ENCODE measurements around the gene LPIN2.

The LPIN2 gene

GRCh38 chr18:2981212-2981728 lies 31.7 kb downstream of the LPIN2 start:
- H3K27me3 ChIP-seq (ENCODE audit: control insufficient read depth in 1 of 2, insufficient read depth in 1 of 2, low read length in 2 of 2): no peaks in the 10 kb centered on the region
- no peak overlapping the region for H2BK12ac ChIP-seq (ENCODE audit: low read length in 2 of 2)
- H3K4ac ChIP-seq (ENCODE audit: low read depth in 1 of 2, low read length in 2 of 2): no peak overlapping the region
- H2AFZ ChIP-seq (ENCODE audit: low read depth, low read length): no peak overlapping the region
- peak overlapping the region; percentile 38 for H2BK5ac ChIP-seq (ENCODE audit: low read depth, low read length, poor library complexity, severe bottlenecking)
- peaks cover 29% of the 10 kb centered on the region for H3K4me1 ChIP-seq (ENCODE audit: control insufficient read depth, insufficient read depth, low read depth, low read length)
- H3K18ac ChIP-seq (ENCODE audit: low read depth in 1 of 2, low read length in 2 of 2): peak overlapping the region; percentile 37 to 45
- 0% methylated on average over 2 of the region's 6 CpGs for WGBS
- no peak overlapping the region for H2BK120ac ChIP-seq (ENCODE audit: low read depth, low read length)
- H4K91ac ChIP-seq (ENCODE audit: low read length): no peak overlapping the region
- peak overlapping the region in 1 of 2 experiments; percentile 5 for H3K4me3 ChIP-seq (ENCODE audit: insufficient read depth in 1 of 2, low read depth in 1 of 2, low read length in 2 of 2)
- no peak overlapping the region for H3K23ac ChIP-seq (ENCODE audit: low read length in 2 of 2)
- no peak overlapping the region for H2BK15ac ChIP-seq (ENCODE audit: low read depth, poor library complexity, severe bottlenecking)
- H3K4me2 ChIP-seq (ENCODE audit: low read length, poor library complexity, severe bottlenecking): no peak overlapping the region
- H3K9me3 ChIP-seq (ENCODE audit: control insufficient read depth, low read length): no peaks in the 10 kb centered on the region
- H3K27ac ChIP-seq (ENCODE audit: low read length, poor library complexity, severe bottlenecking): peak overlapping the region; percentile 93
- H2AK5ac ChIP-seq (ENCODE audit: low read length, severe bottlenecking): peak overlapping the region; percentile 54
- peak overlapping the region; percentile 58 for H3K9ac ChIP-seq (ENCODE audit: low read length)
- H3K14ac ChIP-seq (ENCODE audit: low read length in 2 of 2): no peak overlapping the region
- H3K79me1 ChIP-seq (replicated peaks; ENCODE audit: low read length, poor library complexity, severe bottlenecking): peaks cover 9% of the 10 kb centered on the region
- H4K8ac ChIP-seq (ENCODE audit: low read length): no peak overlapping the region
- peak; percentile 96 for DNase-seq
- no peaks in the 10 kb centered on the region for H3K36me3 ChIP-seq (ENCODE audit: control insufficient read depth in 1 of 2, insufficient read depth in 2 of 2, low read depth in 1 of 2, low read length in 2 of 2)

DNA sequence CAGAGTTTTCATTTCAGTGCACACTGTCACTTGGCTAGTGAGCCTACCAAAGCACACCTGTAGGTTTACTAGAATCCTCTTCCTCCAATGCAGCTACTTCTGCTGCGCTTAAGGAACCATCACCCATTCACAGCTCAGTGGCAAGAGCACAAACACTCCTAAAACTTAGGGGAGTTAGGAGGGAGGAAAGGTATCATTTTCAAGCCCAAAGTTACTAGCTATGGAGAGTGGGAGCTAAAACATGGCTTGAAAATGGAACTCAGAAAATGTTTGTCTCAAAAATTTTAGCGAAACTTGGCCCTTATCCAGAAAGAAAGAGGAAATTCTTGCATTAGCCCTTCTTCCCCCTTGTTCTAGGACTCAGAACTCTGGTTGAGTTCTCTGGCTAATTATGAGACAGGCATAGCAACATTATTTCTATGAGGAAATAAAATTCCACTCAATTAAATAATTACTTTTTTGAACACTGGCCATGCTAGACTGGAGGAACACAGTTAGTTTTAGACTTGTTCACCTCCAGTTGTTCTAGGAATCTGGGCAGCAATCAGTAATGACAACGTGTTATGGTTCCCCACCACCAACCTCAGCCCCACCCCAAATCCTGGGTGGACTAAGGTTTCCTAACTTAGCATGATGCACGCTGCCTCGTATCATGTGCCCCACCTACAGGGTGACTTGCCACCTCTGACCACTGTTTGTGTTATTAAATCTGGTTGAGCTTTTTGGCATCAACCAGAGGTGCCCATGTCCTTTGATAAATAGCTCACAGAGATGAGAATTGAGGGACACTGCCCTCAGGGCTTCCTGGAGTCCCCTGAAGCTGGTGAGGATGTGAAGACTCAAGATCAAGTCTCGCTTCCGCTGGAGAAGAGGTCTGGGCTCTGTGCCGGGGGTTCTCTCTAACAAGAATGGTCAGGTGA lies 32.8 kb downstream of the LPIN2 start:
- no peak overlapping the region for H3K4me2 ChIP-seq (ENCODE audit: low read length, poor library complexity, severe bottlenecking)
- peak overlapping the region; percentile 36 to 93 for H3K4ac ChIP-seq (ENCODE audit: low read depth in 1 of 2, low read length in 2 of 2)
- H2AK5ac ChIP-seq (ENCODE audit: low read length, severe bottlenecking): peak overlapping the region; percentile 100
- no peak for DNase-seq
- H3K79me1 ChIP-seq (replicated peaks; ENCODE audit: low read length, poor library complexity, severe bottlenecking): peaks cover 12% of the 10 kb centered on the region
- no peaks in the 10 kb centered on the region for H3K9me3 ChIP-seq (ENCODE audit: control insufficient read depth, low read length)
- peaks cover 29% of the 10 kb centered on the region for H3K4me1 ChIP-seq (ENCODE audit: control insufficient read depth, insufficient read depth, low read depth, low read length)
- H4K8ac ChIP-seq (ENCODE audit: low read length): peak overlapping the region; percentile 63
- peak overlapping the region; percentile 69 to 93 for H3K18ac ChIP-seq (ENCODE audit: low read depth in 1 of 2, low read length in 2 of 2)
- no peak overlapping the region for H2AFZ ChIP-seq (ENCODE audit: low read depth, low read length)
- H3K23ac ChIP-seq (ENCODE audit: low read length in 2 of 2): peak overlapping the region in 1 of 2 experiments; percentile 69
- H3K9ac ChIP-seq (ENCODE audit: low read length): peak overlapping the region; percentile 58
- peak overlapping the region in 1 of 2 experiments; percentile 93 for H3K14ac ChIP-seq (ENCODE audit: low read length in 2 of 2)
- peak overlapping the region in 1 of 2 experiments; percentile 40 for H3K4me3 ChIP-seq (ENCODE audit: insufficient read depth in 1 of 2, low read depth in 1 of 2, low read length in 2 of 2)
- 80% methylated on average over 6 of the region's 8 CpGs for WGBS
- H2BK15ac ChIP-seq (ENCODE audit: low read depth, poor library complexity, severe bottlenecking): peak overlapping the region; percentile 83
- no peaks in the 10 kb centered on the region for H3K27me3 ChIP-seq (ENCODE audit: control insufficient read depth in 1 of 2, insufficient read depth in 1 of 2, low read length in 2 of 2)
- peak overlapping the region; percentile 91 to 99 for H2BK12ac ChIP-seq (ENCODE audit: low read length in 2 of 2)
- H2BK120ac ChIP-seq (ENCODE audit: low read depth, low read length): peak overlapping the region; percentile 80
- H2BK5ac ChIP-seq (ENCODE audit: low read depth, low read length, poor library complexity, severe bottlenecking): no peak overlapping the region
- peak overlapping the region; percentile 83 for H4K91ac ChIP-seq (ENCODE audit: low read length)
- H3K36me3 ChIP-seq (ENCODE audit: control insufficient read depth in 1 of 2, insufficient read depth in 2 of 2, low read depth in 1 of 2, low read length in 2 of 2): no peaks in the 10 kb centered on the region
- H3K27ac ChIP-seq (ENCODE audit: low read length, poor library complexity, severe bottlenecking): peak overlapping the region; percentile 84

GRCh38 chr18:2979129-2979528 lies 33.8 kb downstream of the LPIN2 start:
- peak overlapping the region; percentile 67 for H2AK5ac ChIP-seq (ENCODE audit: low read length, severe bottlenecking)

DNA sequence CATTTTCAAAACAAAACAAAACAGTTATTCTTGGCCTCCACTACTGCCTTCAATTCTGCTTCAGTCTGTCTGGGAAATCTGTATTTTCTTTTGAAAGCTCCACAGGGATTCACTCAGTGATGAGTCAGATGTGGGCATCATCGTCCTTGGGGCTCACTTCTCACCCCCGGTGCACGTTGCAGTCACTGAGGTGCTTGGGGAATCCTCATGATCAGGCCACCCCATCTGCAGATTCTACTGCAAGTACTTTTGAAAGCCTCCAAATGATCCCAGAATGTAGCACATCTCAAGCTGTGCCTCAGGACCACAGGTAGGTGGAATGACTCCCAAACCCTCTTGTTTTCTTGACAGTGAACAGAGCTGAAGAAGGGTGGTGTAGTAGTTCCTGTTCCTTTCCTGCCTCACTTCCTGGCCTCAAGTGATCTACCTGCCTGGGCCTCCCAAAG lies 34.3 kb downstream of the LPIN2 start:
- H4K91ac ChIP-seq (ENCODE audit: low read length): no peak overlapping the region
- peak overlapping the region in 1 of 2 experiments; percentile 44 for H3K14ac ChIP-seq (ENCODE audit: low read length in 2 of 2)
- peak overlapping the region; percentile 22 for H2BK5ac ChIP-seq (ENCODE audit: low read depth, low read length, poor library complexity, severe bottlenecking)
- no peaks in the 10 kb centered on the region for H3K9me3 ChIP-seq (ENCODE audit: control insufficient read depth, low read length)
- H3K27ac ChIP-seq (ENCODE audit: low read length, poor library complexity, severe bottlenecking): peak overlapping the region; percentile 87
- H3K36me3 ChIP-seq (ENCODE audit: control insufficient read depth in 1 of 2, insufficient read depth in 2 of 2, low read depth in 1 of 2, low read length in 2 of 2): no peaks in the 10 kb centered on the region
- H3K4ac ChIP-seq (ENCODE audit: low read depth in 1 of 2, low read length in 2 of 2): peak overlapping the region; percentile 29 to 64
- peak; percentile 88 for DNase-seq
- peaks cover 9% of the 10 kb centered on the region for H3K79me1 ChIP-seq (replicated peaks; ENCODE audit: low read length, poor library complexity, severe bottlenecking)
- H3K4me3 ChIP-seq (ENCODE audit: insufficient read depth in 1 of 2, low read depth in 1 of 2, low read length in 2 of 2): peak overlapping the region in 1 of 2 experiments; percentile 76
- no peaks in the 10 kb centered on the region for H3K27me3 ChIP-seq (ENCODE audit: control insufficient read depth in 1 of 2, insufficient read depth in 1 of 2, low read length in 2 of 2)
- no peak overlapping the region for H2AFZ ChIP-seq (ENCODE audit: low read depth, low read length)
- no peak overlapping the region for H3K4me2 ChIP-seq (ENCODE audit: low read length, poor library complexity, severe bottlenecking)
- peak overlapping the region; percentile 84 to 91 for H2BK12ac ChIP-seq (ENCODE audit: low read length in 2 of 2)
- no peak overlapping the region for H3K23ac ChIP-seq (ENCODE audit: low read length in 2 of 2)
- H2AK5ac ChIP-seq (ENCODE audit: low read length, severe bottlenecking): peak overlapping the region; percentile 67
- 0% methylated on average over 3 of the region's 3 CpGs for WGBS
- H3K9ac ChIP-seq (ENCODE audit: low read length): peak overlapping the region; percentile 88
- H3K4me1 ChIP-seq (ENCODE audit: control insufficient read depth, insufficient read depth, low read depth, low read length): peaks cover 24% of the 10 kb centered on the region
- H2BK15ac ChIP-seq (ENCODE audit: low read depth, poor library complexity, severe bottlenecking): no peak overlapping the region
- peak overlapping the region; percentile 70 for H4K8ac ChIP-seq (ENCODE audit: low read length)
- H3K18ac ChIP-seq (ENCODE audit: low read depth in 1 of 2, low read length in 2 of 2): peak overlapping the region; percentile 64 to 92
- H2BK120ac ChIP-seq (ENCODE audit: low read depth, low read length): peak overlapping the region; percentile 29

More at GRCh38 chr18:2979129-2979528, 33.8 kb downstream of the LPIN2 start:
- Histone ChIP-seq H2BK120ac (ENCODE audit: low read depth, low read length) (peak overlapping the region; percentile 51), H3K27me3 (ENCODE audit: control insufficient read depth in 1 of 2, insufficient read depth in 1 of 2, low read length in 2 of 2) (no peaks in the 10 kb centered on the region), H3K9me3 (ENCODE audit: control insufficient read depth, low read length) (no peaks in the 10 kb centered on the region), H3K4me2 (ENCODE audit: low read length, poor library complexity, severe bottlenecking) (no peak overlapping the region), H3K4me3 (ENCODE audit: insufficient read depth in 1 of 2, low read depth in 1 of 2, low read length in 2 of 2) (peak overlapping the region in 1 of 2 experiments; percentile 76), H3K79me1 (replicated peaks; ENCODE audit: low read length, poor library complexity, severe bottlenecking) (peaks cover 9% of the 10 kb centered on the region), H3K23ac (ENCODE audit: low read length in 2 of 2) (peak overlapping the region in 1 of 2 experiments; percentile 66), H4K8ac (ENCODE audit: low read length) (peak overlapping the region; percentile 70), H2BK15ac (ENCODE audit: low read depth, poor library complexity, severe bottlenecking) (no peak overlapping the region), H3K27ac (ENCODE audit: low read length, poor library complexity, severe bottlenecking) (peak overlapping the region; percentile 87), H3K4ac (ENCODE audit: low read depth in 1 of 2, low read length in 2 of 2) (peak overlapping the region; percentile 75 to 92), H3K18ac (ENCODE audit: low read depth in 1 of 2, low read length in 2 of 2) (peak overlapping the region; percentile 64 to 92), H3K14ac (ENCODE audit: low read length in 2 of 2) (peak overlapping the region in 1 of 2 experiments; percentile 35), H2BK12ac (ENCODE audit: low read length in 2 of 2) (peak overlapping the region; percentile 84 to 91), H4K91ac (ENCODE audit: low read length) (no peak overlapping the region), H3K9ac (ENCODE audit: low read length) (peak overlapping the region; percentile 88), H3K4me1 (ENCODE audit: control insufficient read depth, insufficient read depth, low read depth, low read length) (peaks cover 24% of the 10 kb centered on the region), H2AFZ (ENCODE audit: low read depth, low read length) (no peak overlapping the region), H3K36me3 (ENCODE audit: control insufficient read depth in 1 of 2, insufficient read depth in 2 of 2, low read depth in 1 of 2, low read length in 2 of 2) (no peaks in the 10 kb centered on the region), H2BK5ac (ENCODE audit: low read depth, low read length, poor library complexity, severe bottlenecking) (peak overlapping the region; percentile 22)
- WGBS: 93% methylated on average over 2 of the region's 3 CpGs
- no peak for DNase-seq
